HepG2 (cell line): ENCODE measurements around the gene IQCF5. TPM values are rescaled to one million over a fixed set of nuclear protein-coding genes. Genes with fewer than 3 reads are reported as not detected.

Experiments
- polyA plus RNA-seq, 8 experiments: library from polyadenylated mRNA; depleted of rRNA in 3 of 8; stranded (reverse) in 7 of 8; unstranded in 1 of 8; fragments of >200 nt; fragmentation: Illumina TruSeq in 4 of 8; extraction: Trizol in 4 of 8; gene quantifications; 2 replicates each; pipeline versions ENCODE4 v1.2.1 to v1.2.3, GENCODE V29; 2011 to 2016; ENCODE audit warnings: low read depth in 4 of 8, missing spikeins in 1 of 8, mixed read lengths in 1 of 8; ENCODE audit not compliant: insufficient read depth in 1 of 8
- small RNA-seq, 3 experiments: library from RNA; depleted of rRNA; stranded (forward); fragments of <200 nt; gene quantifications; one replicate each; pipeline ENCODE3, GENCODE V24; 2012; ENCODE audit warnings: low read depth in 2 of 3, low replicate concordance in 1 of 3; ENCODE audit not compliant: insufficient read length in 3 of 3, insufficient read depth in 2 of 3
- total RNA-seq, 5 experiments: library from RNA; depleted of rRNA; stranded (reverse); fragments of >200 nt; fragmentation: Illumina TruSeq; extraction: Trizol; gene quantifications; 2 replicates each; pipeline ENCODE4 v1.2.3, GENCODE V29; 2016; ENCODE audit warnings: low read depth in 1 of 5

The IQCF5 gene
- total and polyA plus RNA-seq, 2 of the 13 experiments (the other 11 are each of a cell fraction or from before 2014, with no cell fraction given), result not detected

Small RNAs within 50 kb of the gene (small RNA-seq; reads per million reads assigned to genes)
- gene RN7SL504P, result 0 reads per million in 3 experiments

Other genes with a start within 250 kb of the IQCF5 start
- 18.8 and 35.2 TPM in 2 replicates for gene TEX264, start 204.3 kb downstream of the IQCF5 start, total RNA-seq (2016; rRNA removed; fragmentation: Illumina TruSeq; extraction: Trizol)
- gene TEX264, start 204.3 kb downstream of the IQCF5 start, polyA plus RNA-seq (2011; rRNA removed), result 52.1 and 59.2 TPM in 2 replicates
- 0.07 TPM in 1 of 2 replicates, not detected in the other for gene GRM2, start 168.5 kb downstream of the IQCF5 start, total RNA-seq (2016; rRNA removed; fragmentation: Illumina TruSeq; extraction: Trizol)
- gene GRM2, start 168.5 kb downstream of the IQCF5 start, polyA plus RNA-seq (2011; rRNA removed), result 0.04 and 0.05 TPM in 2 replicates
- gene IQCF6, start 96.4 kb downstream of the IQCF5 start, total RNA-seq (2016; rRNA removed; fragmentation: Illumina TruSeq; extraction: Trizol), result not detected in 2 replicates
- not detected in 2 replicates for gene IQCF6, start 96.4 kb downstream of the IQCF5 start, polyA plus RNA-seq (2011; rRNA removed)
- gene IQCF2, start 14.0 kb downstream of the IQCF5 start, total RNA-seq (2016; rRNA removed; fragmentation: Illumina TruSeq; extraction: Trizol), result not detected in 2 replicates
- not detected in 2 replicates for gene IQCF2, start 14.0 kb downstream of the IQCF5 start, polyA plus RNA-seq (2011; rRNA removed)
- gene IQCF1, start 27.8 kb upstream of the IQCF5 start, total RNA-seq (2016; rRNA removed; fragmentation: Illumina TruSeq; extraction: Trizol), result not detected in 2 replicates
- not detected in 2 replicates for gene IQCF1, start 27.8 kb upstream of the IQCF5 start, polyA plus RNA-seq (2011; rRNA removed)
- gene RRP9, start 66.3 kb upstream of the IQCF5 start, total RNA-seq (2016; rRNA removed; fragmentation: Illumina TruSeq; extraction: Trizol), result 39.4 and 44.0 TPM in 2 replicates
- gene RRP9, start 66.3 kb upstream of the IQCF5 start, polyA plus RNA-seq (2011; rRNA removed), result 14.8 and 18.4 TPM in 2 replicates
- gene PARP3, start 66.8 kb upstream of the IQCF5 start, total RNA-seq (2016; rRNA removed; fragmentation: Illumina TruSeq; extraction: Trizol), result 7.7 and 11.2 TPM in 2 replicates
- 21.5 and 24.0 TPM in 2 replicates for gene PARP3, start 66.8 kb upstream of the IQCF5 start, polyA plus RNA-seq (2011; rRNA removed)
- gene GPR62, start 79.8 kb upstream of the IQCF5 start, total RNA-seq (2016; rRNA removed; fragmentation: Illumina TruSeq; extraction: Trizol), result not detected in 2 replicates
- gene GPR62, start 79.8 kb upstream of the IQCF5 start, polyA plus RNA-seq (2011; rRNA removed), result not detected in 2 replicates
- gene PCBP4, start 91.9 kb upstream of the IQCF5 start, total RNA-seq (2016; rRNA removed; fragmentation: Illumina TruSeq; extraction: Trizol), result 32.5 and 36.8 TPM in 2 replicates
- 51.3 and 58.9 TPM in 2 replicates for gene PCBP4, start 91.9 kb upstream of the IQCF5 start, polyA plus RNA-seq (2011; rRNA removed)
- 40.4 and 44.4 TPM in 2 replicates for gene ABHD14B, start 98.4 kb upstream of the IQCF5 start, total RNA-seq (2016; rRNA removed; fragmentation: Illumina TruSeq; extraction: Trizol)
- gene ABHD14B, start 98.4 kb upstream of the IQCF5 start, polyA plus RNA-seq (2011; rRNA removed), result 102 and 108 TPM in 2 replicates
- gene ABHD14A, start 99.5 kb upstream of the IQCF5 start, total RNA-seq (2016; rRNA removed; fragmentation: Illumina TruSeq; extraction: Trizol), result 12.3 and 29.5 TPM in 2 replicates
- gene ABHD14A, start 99.5 kb upstream of the IQCF5 start, polyA plus RNA-seq (2011; rRNA removed), result 46.9 and 53.9 TPM in 2 replicates
- gene ACY1, start 107.9 kb upstream of the IQCF5 start, total RNA-seq (2016; rRNA removed; fragmentation: Illumina TruSeq; extraction: Trizol), result 112 and 113 TPM in 2 replicates
- 162 and 166 TPM in 2 replicates for gene ACY1, start 107.9 kb upstream of the IQCF5 start, polyA plus RNA-seq (2011; rRNA removed)
- 1,348 and 1,507 TPM in 2 replicates for gene RPL29, start 120.3 kb upstream of the IQCF5 start, total RNA-seq (2016; rRNA removed; fragmentation: Illumina TruSeq; extraction: Trizol)
- 2,212 and 2,263 TPM in 2 replicates for gene RPL29, start 120.3 kb upstream of the IQCF5 start, polyA plus RNA-seq (2011; rRNA removed)
- 6.6 and 7.3 TPM in 2 replicates for gene DUSP7, start 181.0 kb upstream of the IQCF5 start, total RNA-seq (2016; rRNA removed; fragmentation: Illumina TruSeq; extraction: Trizol)
- 8.7 and 8.8 TPM in 2 replicates for gene DUSP7, start 181.0 kb upstream of the IQCF5 start, polyA plus RNA-seq (2011; rRNA removed)